ENCODE results near the gene TEKT3. TPM values are rescaled to one million over a fixed set of nuclear protein-coding genes. Genes with fewer than 3 reads are reported as not detected.

TEKT3 gene
- polyA plus RNA-seq (2011; rRNA removed) (0.17 and 0.21 TPM in 2 replicates), polyA minus RNA-seq (2011; rRNA and poly(A)+ RNA removed) (not detected in 2 replicates)

DNA sequence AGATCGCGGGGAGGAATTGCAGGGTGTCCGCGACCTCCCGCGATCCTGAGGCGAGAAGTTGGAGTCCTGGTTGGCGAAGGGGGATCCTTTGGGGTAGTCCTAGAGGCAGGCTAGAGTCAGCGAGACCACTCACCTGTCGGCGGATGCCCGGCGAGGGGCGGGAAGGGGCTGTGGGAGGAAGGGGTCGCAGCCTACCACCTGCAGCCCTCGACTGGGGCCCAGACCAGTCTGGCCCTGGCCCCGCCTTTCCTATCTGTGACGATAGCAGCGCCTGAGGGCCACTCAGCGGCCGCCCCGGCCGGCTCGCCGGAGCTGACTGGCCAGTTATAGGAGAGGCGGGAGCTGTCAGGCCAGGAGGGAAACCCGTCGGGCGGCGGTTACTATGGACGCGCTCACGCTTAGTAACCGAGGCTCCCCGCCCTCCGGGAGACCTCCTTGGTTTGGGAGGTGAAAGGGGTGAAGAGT lies at the start of gene TEKT3:
TSS of gene TEKT3 (minus strand) at position 213 of the 465 bp plus-strand sequence. CDS start 10,012 bp downstream, outside the sequence.
- H3K27me3 ChIP-seq (ENCODE audit: control insufficient read depth, insufficient read depth, low read length) = peaks cover 3% of the 10 kb centered on the region; the same call in 1 of the 2 replicates
- ChIA-PET POLR2A (no interaction called here), CTCF (interaction anchor here (0.9 to 1.2 kb wide), 2 partner anchors 12 to 23 kb away, joined by 3 read pairs; no protein-coding TSS in a partner anchor)
- peak within 1 kb of the TSS; percentile 40 for H3K4me3 ChIP-seq (ENCODE audit: low read depth, low read length)
- TF ChIP-seq, protein P1, sequence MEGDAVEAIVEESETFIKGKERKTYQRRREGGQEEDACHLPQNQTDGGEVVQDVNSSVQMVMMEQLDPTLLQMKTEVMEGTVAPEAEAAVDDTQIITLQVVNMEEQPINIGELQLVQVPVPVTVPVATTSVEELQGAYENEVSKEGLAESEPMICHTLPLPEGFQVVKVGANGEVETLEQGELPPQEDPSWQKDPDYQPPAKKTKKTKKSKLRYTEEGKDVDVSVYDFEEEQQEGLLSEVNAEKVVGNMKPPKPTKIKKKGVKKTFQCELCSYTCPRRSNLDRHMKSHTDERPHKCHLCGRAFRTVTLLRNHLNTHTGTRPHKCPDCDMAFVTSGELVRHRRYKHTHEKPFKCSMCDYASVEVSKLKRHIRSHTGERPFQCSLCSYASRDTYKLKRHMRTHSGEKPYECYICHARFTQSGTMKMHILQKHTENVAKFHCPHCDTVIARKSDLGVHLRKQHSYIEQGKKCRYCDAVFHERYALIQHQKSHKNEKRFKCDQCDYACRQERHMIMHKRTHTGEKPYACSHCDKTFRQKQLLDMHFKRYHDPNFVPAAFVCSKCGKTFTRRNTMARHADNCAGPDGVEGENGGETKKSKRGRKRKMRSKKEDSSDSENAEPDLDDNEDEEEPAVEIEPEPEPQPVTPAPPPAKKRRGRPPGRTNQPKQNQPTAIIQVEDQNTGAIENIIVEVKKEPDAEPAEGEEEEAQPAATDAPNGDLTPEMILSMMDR (IDR thresholded peaks at IDR 0.05; ENCODE audit: insufficient read depth, low read depth, low read length) = no peak
- no peaks in the 10 kb centered on the region for H3K36me3 ChIP-seq (ENCODE audit: control insufficient read depth, insufficient read depth, low read length)
- peak; percentile 5 for DNase-seq (ENCODE audit: low read depth)

DNA sequence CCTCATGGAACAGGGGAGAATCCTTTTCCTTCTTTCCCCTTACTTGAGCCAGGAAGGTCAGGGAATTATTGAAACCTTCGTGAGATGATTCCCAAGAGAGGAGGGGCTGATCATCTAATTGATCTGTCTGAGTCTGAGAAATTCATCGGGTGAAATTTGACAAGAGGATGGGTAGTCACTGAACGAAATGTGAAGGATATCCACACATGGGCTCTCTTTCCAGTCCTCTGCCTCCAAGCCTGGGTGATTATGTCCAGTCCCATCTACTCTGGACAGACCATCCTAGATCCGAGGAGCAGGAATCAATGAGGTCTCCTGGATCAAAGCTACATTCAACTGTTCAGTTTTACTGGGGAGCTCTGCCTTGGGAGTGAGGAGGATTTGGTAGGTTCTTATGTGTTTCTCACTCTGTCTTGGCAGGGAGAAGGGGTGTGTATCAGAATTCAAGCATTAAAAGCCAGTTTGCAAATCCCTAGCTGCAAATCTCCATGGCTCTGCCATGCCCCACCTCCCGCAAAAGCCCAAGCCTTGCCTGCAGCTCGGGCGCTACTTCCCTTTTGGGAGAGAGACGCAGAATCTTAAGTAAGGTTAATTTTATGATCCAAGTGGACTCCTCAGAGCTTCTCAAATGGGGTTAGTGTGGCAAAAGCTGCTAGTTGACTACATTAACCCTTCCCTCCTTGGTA lies 47.1 kb upstream of the TEKT3 start:
- POLR2A ChIA-PET = no interaction called here
- TF ChIP-seq, protein P1 (IDR thresholded peaks at IDR 0.05; ENCODE audit: insufficient read depth, low read depth, low read length) = no peak
- H3K36me3 ChIP-seq (ENCODE audit: control insufficient read depth, insufficient read depth, low read length) = no peaks in the 10 kb centered on the region
- H3K27me3 ChIP-seq (ENCODE audit: control insufficient read depth, insufficient read depth, low read length) = no peaks in the 10 kb centered on the region
- no peak for DNase-seq (ENCODE audit: low read depth)
- CTCF ChIA-PET = interaction anchor here (0.6 to 1.0 kb wide), 3 partner anchors 10 to 69 kb away, joined by 3 read pairs; no protein-coding TSS in a partner anchor
- no peak overlapping the region for H3K4me3 ChIP-seq (ENCODE audit: low read depth, low read length)

DNA sequence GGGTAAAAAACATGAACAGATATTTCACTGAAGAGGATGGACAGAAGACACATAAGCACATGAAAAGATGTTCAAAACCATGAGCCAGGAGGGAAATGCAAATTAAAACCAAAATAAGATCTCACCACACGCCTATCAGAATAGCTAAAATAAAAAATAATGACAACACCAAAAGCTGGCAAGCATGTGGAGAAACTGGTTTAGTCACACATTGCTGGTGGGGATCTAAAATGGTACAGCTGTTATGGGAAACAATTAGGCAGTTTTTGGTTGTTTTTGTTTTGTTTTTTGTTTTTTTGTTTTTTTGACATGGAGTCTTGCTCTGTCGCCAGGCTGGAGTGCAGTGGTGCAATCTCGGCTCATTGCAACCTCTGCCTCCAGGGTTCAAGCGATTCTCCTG lies 44.7 kb upstream of the TEKT3 start:
- DNase-seq (ENCODE audit: low read depth) = no peak
- CTCF ChIA-PET = no interaction called here
- Histone ChIP-seq H3K36me3 (ENCODE audit: control insufficient read depth, insufficient read depth, low read length) (no peaks in the 10 kb centered on the region), H3K4me3 (ENCODE audit: low read depth, low read length) (no peak overlapping the region), H3K27me3 (ENCODE audit: control insufficient read depth, insufficient read depth, low read length) (no peaks in the 10 kb centered on the region)
- POLR2A ChIA-PET = no interaction called here
- TF ChIP-seq, protein P1 (IDR thresholded peaks at IDR 0.05; ENCODE audit: insufficient read depth, low read depth, low read length) = no peak

- ChIA-PET POLR2A (no interaction called here), CTCF (no interaction called here)
- Histone ChIP-seq H3K27me3 (ENCODE audit: control insufficient read depth, insufficient read depth, low read length) (no peaks in the 10 kb centered on the region), H3K4me3 (ENCODE audit: low read depth, low read length) (no peak overlapping the region), H3K36me3 (ENCODE audit: control insufficient read depth, insufficient read depth, low read length) (no peaks in the 10 kb centered on the region)
- TF ChIP-seq, protein P1 (IDR thresholded peaks at IDR 0.05; ENCODE audit: insufficient read depth, low read depth, low read length) = no peak
- no peak for DNase-seq (ENCODE audit: low read depth)
These were observed 43.9 kb upstream of the TEKT3 start for GRCh38 chr17:15385305-15385704.

- ChIA-PET POLR2A (interaction anchor here (0.6 kb wide), 1 partner anchor 78 kb away, joined by 3 read pairs; no protein-coding TSS in a partner anchor), CTCF (interaction anchor here (0.8 kb wide), 1 partner anchor 122 kb away, joined by 3 read pairs; no protein-coding TSS in a partner anchor)
These were observed 42.9 kb upstream of the TEKT3 start for GRCh38 chr17:15384142-15384787.

More at GRCh38 chr17:15384142-15384787, 42.9 kb upstream of the TEKT3 start:
- no peak overlapping the region for H3K4me3 ChIP-seq (ENCODE audit: low read depth, low read length)
- no peaks in the 10 kb centered on the region for H3K36me3 ChIP-seq (ENCODE audit: control insufficient read depth, insufficient read depth, low read length)
- H3K27me3 ChIP-seq (ENCODE audit: control insufficient read depth, insufficient read depth, low read length) = no peaks in the 10 kb centered on the region
- no peak for DNase-seq (ENCODE audit: low read depth)
- TF ChIP-seq, protein P1 (IDR thresholded peaks at IDR 0.05; ENCODE audit: insufficient read depth, low read depth, low read length) = no peak

All from BJ (cell line).